ENCODE results near the gene INPP5D.

Gene INPP5D

GRCh38 chr2:233059797-233060500 lies at the start of gene INPP5D:
Gene INPP5D (plus strand): TSS chr2:233060342. CDS start chr2:233060479, 137 bp downstream.
- ATAC-seq, result no peak
- TF ChIP-seq GLIS3 (CRISPR knock-in tag; IDR thresholded peaks at IDR 0.05) (no peak), ESRRG (CRISPR knock-in tag; IDR thresholded peaks at IDR 0.05) (no peak), ZFP3 (CRISPR knock-in tag; IDR thresholded peaks at IDR 0.05) (no peak), ZNF70 (CRISPR knock-in tag; IDR thresholded peaks at IDR 0.05) (no peak), BACH2 (CRISPR knock-in tag; IDR thresholded peaks at IDR 0.05; ENCODE audit: borderline replicate concordance) (no peak), SNAI2 (CRISPR knock-in tag; IDR thresholded peaks at IDR 0.05) (no peak), ZNF565 (CRISPR knock-in tag; conservative IDR thresholded peaks at IDR 0.05; ENCODE audit: low read depth) (no peak), ARNTL (CRISPR knock-in tag; IDR thresholded peaks at IDR 0.05; ENCODE audit: borderline replicate concordance, low read depth) (no peak), CSDC2 (CRISPR knock-in tag; IDR thresholded peaks at IDR 0.05) (no peak), ZNF8 (CRISPR knock-in tag; IDR thresholded peaks at IDR 0.05) (no peak)
- TF ChIP-seq, protein P1, sequence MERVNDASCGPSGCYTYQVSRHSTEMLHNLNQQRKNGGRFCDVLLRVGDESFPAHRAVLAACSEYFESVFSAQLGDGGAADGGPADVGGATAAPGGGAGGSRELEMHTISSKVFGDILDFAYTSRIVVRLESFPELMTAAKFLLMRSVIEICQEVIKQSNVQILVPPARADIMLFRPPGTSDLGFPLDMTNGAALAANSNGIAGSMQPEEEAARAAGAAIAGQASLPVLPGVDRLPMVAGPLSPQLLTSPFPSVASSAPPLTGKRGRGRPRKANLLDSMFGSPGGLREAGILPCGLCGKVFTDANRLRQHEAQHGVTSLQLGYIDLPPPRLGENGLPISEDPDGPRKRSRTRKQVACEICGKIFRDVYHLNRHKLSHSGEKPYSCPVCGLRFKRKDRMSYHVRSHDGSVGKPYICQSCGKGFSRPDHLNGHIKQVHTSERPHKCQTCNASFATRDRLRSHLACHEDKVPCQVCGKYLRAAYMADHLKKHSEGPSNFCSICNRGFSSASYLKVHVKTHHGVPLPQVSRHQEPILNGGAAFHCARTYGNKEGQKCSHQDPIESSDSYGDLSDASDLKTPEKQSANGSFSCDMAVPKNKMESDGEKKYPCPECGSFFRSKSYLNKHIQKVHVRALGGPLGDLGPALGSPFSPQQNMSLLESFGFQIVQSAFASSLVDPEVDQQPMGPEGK (CRISPR knock-in tag; IDR thresholded peaks at IDR 0.05; ENCODE audit: borderline replicate concordance), result no peak
- TF ChIP-seq, protein P2, sequence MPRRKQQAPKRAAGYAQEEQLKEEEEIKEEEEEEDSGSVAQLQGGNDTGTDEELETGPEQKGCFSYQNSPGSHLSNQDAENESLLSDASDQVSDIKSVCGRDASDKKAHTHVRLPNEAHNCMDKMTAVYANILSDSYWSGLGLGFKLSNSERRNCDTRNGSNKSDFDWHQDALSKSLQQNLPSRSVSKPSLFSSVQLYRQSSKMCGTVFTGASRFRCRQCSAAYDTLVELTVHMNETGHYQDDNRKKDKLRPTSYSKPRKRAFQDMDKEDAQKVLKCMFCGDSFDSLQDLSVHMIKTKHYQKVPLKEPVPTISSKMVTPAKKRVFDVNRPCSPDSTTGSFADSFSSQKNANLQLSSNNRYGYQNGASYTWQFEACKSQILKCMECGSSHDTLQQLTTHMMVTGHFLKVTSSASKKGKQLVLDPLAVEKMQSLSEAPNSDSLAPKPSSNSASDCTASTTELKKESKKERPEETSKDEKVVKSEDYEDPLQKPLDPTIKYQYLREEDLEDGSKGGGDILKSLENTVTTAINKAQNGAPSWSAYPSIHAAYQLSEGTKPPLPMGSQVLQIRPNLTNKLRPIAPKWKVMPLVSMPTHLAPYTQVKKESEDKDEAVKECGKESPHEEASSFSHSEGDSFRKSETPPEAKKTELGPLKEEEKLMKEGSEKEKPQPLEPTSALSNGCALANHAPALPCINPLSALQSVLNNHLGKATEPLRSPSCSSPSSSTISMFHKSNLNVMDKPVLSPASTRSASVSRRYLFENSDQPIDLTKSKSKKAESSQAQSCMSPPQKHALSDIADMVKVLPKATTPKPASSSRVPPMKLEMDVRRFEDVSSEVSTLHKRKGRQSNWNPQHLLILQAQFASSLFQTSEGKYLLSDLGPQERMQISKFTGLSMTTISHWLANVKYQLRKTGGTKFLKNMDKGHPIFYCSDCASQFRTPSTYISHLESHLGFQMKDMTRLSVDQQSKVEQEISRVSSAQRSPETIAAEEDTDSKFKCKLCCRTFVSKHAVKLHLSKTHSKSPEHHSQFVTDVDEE (CRISPR knock-in tag; IDR thresholded peaks at IDR 0.05), result no peak
- TF ChIP-seq, protein P3, sequence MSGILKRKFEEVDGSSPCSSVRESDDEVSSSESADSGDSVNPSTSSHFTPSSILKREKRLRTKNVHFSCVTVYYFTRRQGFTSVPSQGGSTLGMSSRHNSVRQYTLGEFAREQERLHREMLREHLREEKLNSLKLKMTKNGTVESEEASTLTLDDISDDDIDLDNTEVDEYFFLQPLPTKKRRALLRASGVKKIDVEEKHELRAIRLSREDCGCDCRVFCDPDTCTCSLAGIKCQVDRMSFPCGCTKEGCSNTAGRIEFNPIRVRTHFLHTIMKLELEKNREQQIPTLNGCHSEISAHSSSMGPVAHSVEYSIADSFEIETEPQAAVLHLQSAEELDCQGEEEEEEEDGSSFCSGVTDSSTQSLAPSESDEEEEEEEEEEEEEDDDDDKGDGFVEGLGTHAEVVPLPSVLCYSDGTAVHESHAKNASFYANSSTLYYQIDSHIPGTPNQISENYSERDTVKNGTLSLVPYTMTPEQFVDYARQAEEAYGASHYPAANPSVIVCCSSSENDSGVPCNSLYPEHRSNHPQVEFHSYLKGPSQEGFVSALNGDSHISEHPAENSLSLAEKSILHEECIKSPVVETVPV (CRISPR knock-in tag; IDR thresholded peaks at IDR 0.05), result no peak

GRCh38 chr2:233010569-233011267 lies 49.4 kb upstream of the INPP5D start:
- TF ChIP-seq TCF4 (CRISPR knock-in tag; IDR thresholded peaks at IDR 0.05; ENCODE audit: borderline replicate concordance) (no peak), PPARA (CRISPR knock-in tag; IDR thresholded peaks at IDR 0.05; ENCODE audit: borderline replicate concordance) (no peak), POU6F1 (CRISPR knock-in tag; IDR thresholded peaks at IDR 0.05; ENCODE audit: borderline replicate concordance, low read depth) (no peak), ESRRG (CRISPR knock-in tag; IDR thresholded peaks at IDR 0.05) (no peak), ISL1 (CRISPR knock-in tag; IDR thresholded peaks at IDR 0.05) (no peak), RARB (CRISPR knock-in tag; IDR thresholded peaks at IDR 0.05) (no peak), GLIS3 (CRISPR knock-in tag; IDR thresholded peaks at IDR 0.05) (no peak), ZNF565 (CRISPR knock-in tag; conservative IDR thresholded peaks at IDR 0.05; ENCODE audit: low read depth) (no peak), TOX (CRISPR knock-in tag; IDR thresholded peaks at IDR 0.05; ENCODE audit: borderline replicate concordance) (no peak), OSR1 (CRISPR knock-in tag; IDR thresholded peaks at IDR 0.05) (no peak), SNAI2 (CRISPR knock-in tag; IDR thresholded peaks at IDR 0.05) (no peak), ARNTL (CRISPR knock-in tag; IDR thresholded peaks at IDR 0.05; ENCODE audit: borderline replicate concordance, low read depth) (no peak), CSDC2 (CRISPR knock-in tag; IDR thresholded peaks at IDR 0.05) (no peak), ZFP30 (CRISPR knock-in tag; IDR thresholded peaks at IDR 0.05) (no peak), BACH2 (CRISPR knock-in tag; IDR thresholded peaks at IDR 0.05; ENCODE audit: borderline replicate concordance) (no peak)
- TF ChIP-seq, protein P2 (CRISPR knock-in tag; IDR thresholded peaks at IDR 0.05), result no peak
- TF ChIP-seq, protein P4, sequence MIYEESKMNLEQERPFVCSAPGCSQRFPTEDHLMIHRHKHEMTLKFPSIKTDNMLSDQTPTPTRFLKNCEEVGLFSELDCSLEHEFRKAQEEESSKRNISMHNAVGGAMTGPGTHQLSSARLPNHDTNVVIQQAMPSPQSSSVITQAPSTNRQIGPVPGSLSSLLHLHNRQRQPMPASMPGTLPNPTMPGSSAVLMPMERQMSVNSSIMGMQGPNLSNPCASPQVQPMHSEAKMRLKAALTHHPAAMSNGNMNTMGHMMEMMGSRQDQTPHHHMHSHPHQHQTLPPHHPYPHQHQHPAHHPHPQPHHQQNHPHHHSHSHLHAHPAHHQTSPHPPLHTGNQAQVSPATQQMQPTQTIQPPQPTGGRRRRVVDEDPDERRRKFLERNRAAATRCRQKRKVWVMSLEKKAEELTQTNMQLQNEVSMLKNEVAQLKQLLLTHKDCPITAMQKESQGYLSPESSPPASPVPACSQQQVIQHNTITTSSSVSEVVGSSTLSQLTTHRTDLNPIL (CRISPR knock-in tag; IDR thresholded peaks at IDR 0.05; ENCODE audit: low read depth), result no peak
- TF ChIP-seq, protein P1 (CRISPR knock-in tag; IDR thresholded peaks at IDR 0.05; ENCODE audit: borderline replicate concordance), result no peak
- ATAC-seq, result no peak

Measured in SK-N-SH treated with all-trans-retinoic acid at 6 μM for 48 hours (cell line).